ENCODE results near the gene ICAM2.

GRCh38 chr17:64025732-64026294 is 5.4 kb upstream of the ICAM2 start:
- no peak for TF ChIP-seq ARNT (IDR thresholded peaks at IDR 0.05)
- no peak for TF ChIP-seq TARDBP (IDR thresholded peaks at IDR 0.05)
- no peak for TF ChIP-seq BHLHE40 (IDR thresholded peaks at IDR 0.05; ENCODE audit: borderline replicate concordance)
- no peak for TF ChIP-seq NFRKB (IDR thresholded peaks at IDR 0.05)
- no peak for TF ChIP-seq SP1 (IDR thresholded peaks at IDR 0.05)
- no peak for TF ChIP-seq ELF4 (IDR thresholded peaks at IDR 0.05)
- no peak for TF ChIP-seq FOXM1 (IDR thresholded peaks at IDR 0.05; ENCODE audit: borderline replicate concordance)
- TF ChIP-seq SUZ12 (IDR thresholded peaks at IDR 0.05): no peak
- TF ChIP-seq ZNF384 (IDR thresholded peaks at IDR 0.05): no peak

Measured in HEK293T (cell line).